SK-N-SH treated with all-trans-retinoic acid at 6 μM for 48 hours (cell line): ENCODE results near the gene PRPF40B.

Experiments
- ARNTL ChIP-seq: fragments of 450-650 bp; formaldehyde crosslinking; IDR thresholded peaks from 2 replicates; pipeline ENCODE4 v1.5.0; 2020; ENCODE audit warnings: low read depth, mild to moderate bottlenecking, moderate library complexity, borderline replicate concordance
- CREB5 ChIP-seq: fragments of 250-450 bp; sonication (Bioruptor Pico); IDR thresholded peaks from 2 replicates; pipeline ENCODE4 v1.5.1; 2020; ENCODE audit warnings: low read depth, mild to moderate bottlenecking, moderate library complexity
- ISL1 ChIP-seq: fragments of 250-450 bp; sonication (Bioruptor Pico); IDR thresholded peaks from 2 replicates; pipeline ENCODE4 v2.1.2; 2022; ENCODE audit warnings: mild to moderate bottlenecking, moderate library complexity
- TCF4 ChIP-seq: fragments of 250-450 bp; sonication (Bioruptor Pico); IDR thresholded peaks from 2 replicates; pipeline ENCODE4 v1.8.0; 2021; ENCODE audit warnings: mild to moderate bottlenecking, moderate library complexity, borderline replicate concordance
- ZNF8 ChIP-seq: fragments of 450-650 bp; formaldehyde crosslinking; IDR thresholded peaks from 2 replicates; pipeline ENCODE4 v1.5.0; 2020; ENCODE audit warnings: mild to moderate bottlenecking, moderate library complexity
- TF ChIP-seq, protein P1 (sequence below): fragments of 250-450 bp; sonication (Bioruptor Pico); IDR thresholded peaks from 2 replicates; pipeline ENCODE4 v1.5.1; 2021; ENCODE audit warnings: mild to moderate bottlenecking, moderate library complexity
- TF ChIP-seq, protein P2 (sequence below): fragments of 250-450 bp; sonication (Bioruptor Pico); IDR thresholded peaks from 2 replicates; pipeline ENCODE4 v1.5.0; 2020; ENCODE audit warnings: mild to moderate bottlenecking, moderate library complexity

GRCh38 chr12:49661191-49661590 is 37.8 kb downstream of the PRPF40B start:
- TF ChIP-seq, protein P1, sequence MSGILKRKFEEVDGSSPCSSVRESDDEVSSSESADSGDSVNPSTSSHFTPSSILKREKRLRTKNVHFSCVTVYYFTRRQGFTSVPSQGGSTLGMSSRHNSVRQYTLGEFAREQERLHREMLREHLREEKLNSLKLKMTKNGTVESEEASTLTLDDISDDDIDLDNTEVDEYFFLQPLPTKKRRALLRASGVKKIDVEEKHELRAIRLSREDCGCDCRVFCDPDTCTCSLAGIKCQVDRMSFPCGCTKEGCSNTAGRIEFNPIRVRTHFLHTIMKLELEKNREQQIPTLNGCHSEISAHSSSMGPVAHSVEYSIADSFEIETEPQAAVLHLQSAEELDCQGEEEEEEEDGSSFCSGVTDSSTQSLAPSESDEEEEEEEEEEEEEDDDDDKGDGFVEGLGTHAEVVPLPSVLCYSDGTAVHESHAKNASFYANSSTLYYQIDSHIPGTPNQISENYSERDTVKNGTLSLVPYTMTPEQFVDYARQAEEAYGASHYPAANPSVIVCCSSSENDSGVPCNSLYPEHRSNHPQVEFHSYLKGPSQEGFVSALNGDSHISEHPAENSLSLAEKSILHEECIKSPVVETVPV (CRISPR knock-in tag), result no peak
- TF ChIP-seq TCF4 (CRISPR knock-in tag) (no peak), ARNTL (CRISPR knock-in tag) (no peak), ZNF8 (CRISPR knock-in tag) (no peak), CREB5 (CRISPR knock-in tag) (no peak), ISL1 (CRISPR knock-in tag) (no peak)
- TF ChIP-seq, protein P2, sequence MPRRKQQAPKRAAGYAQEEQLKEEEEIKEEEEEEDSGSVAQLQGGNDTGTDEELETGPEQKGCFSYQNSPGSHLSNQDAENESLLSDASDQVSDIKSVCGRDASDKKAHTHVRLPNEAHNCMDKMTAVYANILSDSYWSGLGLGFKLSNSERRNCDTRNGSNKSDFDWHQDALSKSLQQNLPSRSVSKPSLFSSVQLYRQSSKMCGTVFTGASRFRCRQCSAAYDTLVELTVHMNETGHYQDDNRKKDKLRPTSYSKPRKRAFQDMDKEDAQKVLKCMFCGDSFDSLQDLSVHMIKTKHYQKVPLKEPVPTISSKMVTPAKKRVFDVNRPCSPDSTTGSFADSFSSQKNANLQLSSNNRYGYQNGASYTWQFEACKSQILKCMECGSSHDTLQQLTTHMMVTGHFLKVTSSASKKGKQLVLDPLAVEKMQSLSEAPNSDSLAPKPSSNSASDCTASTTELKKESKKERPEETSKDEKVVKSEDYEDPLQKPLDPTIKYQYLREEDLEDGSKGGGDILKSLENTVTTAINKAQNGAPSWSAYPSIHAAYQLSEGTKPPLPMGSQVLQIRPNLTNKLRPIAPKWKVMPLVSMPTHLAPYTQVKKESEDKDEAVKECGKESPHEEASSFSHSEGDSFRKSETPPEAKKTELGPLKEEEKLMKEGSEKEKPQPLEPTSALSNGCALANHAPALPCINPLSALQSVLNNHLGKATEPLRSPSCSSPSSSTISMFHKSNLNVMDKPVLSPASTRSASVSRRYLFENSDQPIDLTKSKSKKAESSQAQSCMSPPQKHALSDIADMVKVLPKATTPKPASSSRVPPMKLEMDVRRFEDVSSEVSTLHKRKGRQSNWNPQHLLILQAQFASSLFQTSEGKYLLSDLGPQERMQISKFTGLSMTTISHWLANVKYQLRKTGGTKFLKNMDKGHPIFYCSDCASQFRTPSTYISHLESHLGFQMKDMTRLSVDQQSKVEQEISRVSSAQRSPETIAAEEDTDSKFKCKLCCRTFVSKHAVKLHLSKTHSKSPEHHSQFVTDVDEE (CRISPR knock-in tag), result no peak
